Neuronal stem cell (in vitro differentiated cells): ENCODE data around the gene ARMH4.

ENCODE experiments used
- DNase-seq: peaks from one replicate; pipeline ENCODE4 v3.0.0-alpha.2; 2013; ENCODE audit warnings: low spot score
- H2AFZ ChIP-seq: one replicate; pipeline ENCODE4 v1.6.1; 2013; ENCODE audit warnings: mild to moderate bottlenecking, low read length, inconsistent platforms
- H2AK5ac ChIP-seq: 2 replicates; pipeline ENCODE4 v1.6.1; 2013; ENCODE audit warnings: low read depth, mild to moderate bottlenecking, inconsistent platforms, low read length, moderate library complexity, mixed read lengths
- H2BK120ac ChIP-seq: 2 replicates; pipeline ENCODE4 v1.6.1; 2013; ENCODE audit warnings: low read depth, mild to moderate bottlenecking, inconsistent platforms, low read length, moderate library complexity, mixed read lengths
- H2BK12ac ChIP-seq: one replicate; pipeline ENCODE4 v1.6.1; 2013; ENCODE audit warnings: low read length, inconsistent platforms
- H2BK15ac ChIP-seq: 2 replicates; pipeline ENCODE4 v1.6.1; 2013; ENCODE audit warnings: mild to moderate bottlenecking, low read length, inconsistent platforms, mixed read lengths
- H2BK5ac ChIP-seq: one replicate; pipeline ENCODE4 v1.6.1; 2013; ENCODE audit warnings: inconsistent platforms, mild to moderate bottlenecking, low read length, moderate library complexity
- H3K14ac ChIP-seq: one replicate; pipeline ENCODE4 v1.6.1; 2013; ENCODE audit warnings: low read length, inconsistent platforms
- H3K18ac ChIP-seq: 2 replicates; pipeline ENCODE4 v1.6.1; 2013; ENCODE audit warnings: low read length, inconsistent platforms
- H3K23ac ChIP-seq: 2 replicates; pipeline ENCODE4 v1.6.1; 2013; ENCODE audit warnings: low read depth, mild to moderate bottlenecking, mixed read lengths, low read length, inconsistent platforms; ENCODE audit not compliant: poor library complexity
- H3K27ac ChIP-seq: replicated peaks from 3 replicates; pipeline ENCODE4 v1.5.1; 2013; ENCODE audit warnings: low read length, inconsistent platforms
- H3K27me3 ChIP-seq, 3 experiments: 2 replicates each; pipeline ENCODE4 v1.6.1; 2013; ENCODE audit warnings: low read length in 3 of 3, mild to moderate bottlenecking in 2 of 3, inconsistent platforms in 1 of 3, low read depth in 1 of 3, mixed read lengths in 1 of 3, moderate library complexity in 1 of 3; ENCODE audit not compliant: control insufficient read depth in 3 of 3, insufficient read depth in 3 of 3
- H3K36me3 ChIP-seq, 2 donors: replicated peaks in 1 of 2; 2 replicates each; pipeline ENCODE4 v1.6.1; 2013; ENCODE audit warnings: low read length in 2 of 2; ENCODE audit not compliant: control insufficient read depth in 2 of 2, insufficient read depth in 2 of 2
- H3K4ac ChIP-seq: 2 replicates; pipeline ENCODE4 v1.6.1; 2013; ENCODE audit warnings: inconsistent platforms, mild to moderate bottlenecking, low read length, moderate library complexity
- H3K4me1 ChIP-seq, 2 donors: 1 replicate in 1 of 2; 2 replicates in 1 of 2; pipeline ENCODE4 v1.6.1; 2013; ENCODE audit warnings: low read length in 2 of 2, low read depth in 1 of 2; ENCODE audit not compliant: control insufficient read depth in 2 of 2, insufficient read depth in 1 of 2
- H3K4me2 ChIP-seq: one replicate; pipeline ENCODE4 v1.6.1; 2013; ENCODE audit warnings: mild to moderate bottlenecking, low read length, inconsistent platforms; ENCODE audit not compliant: insufficient read depth, poor library complexity, severe bottlenecking
- H3K4me3 ChIP-seq, 2 donors: 2 replicates each; pipeline ENCODE4 v1.5.1; 2013; ENCODE audit warnings: low read length in 2 of 2, mild to moderate bottlenecking in 2 of 2, inconsistent platforms in 1 of 2, moderate library complexity in 1 of 2
- H3K79me1 ChIP-seq: one replicate; pipeline ENCODE4 v1.6.1; 2013; ENCODE audit warnings: low read depth, mild to moderate bottlenecking, inconsistent platforms, low read length, moderate library complexity
- H3K9ac ChIP-seq: one replicate; pipeline ENCODE4 v1.6.1; 2013; ENCODE audit warnings: mild to moderate bottlenecking, low read depth, low read length, inconsistent platforms; ENCODE audit not compliant: poor library complexity
- H3K9me3 ChIP-seq, 2 donors: replicated peaks in 1 of 2; 2 replicates each; pipeline versions ENCODE3 to v1.6.1; 2013; ENCODE audit warnings: low read length in 2 of 2, mild to moderate bottlenecking in 2 of 2, inconsistent platforms in 1 of 2, low read depth in 1 of 2, mixed read lengths in 1 of 2, moderate library complexity in 1 of 2; ENCODE audit not compliant: control insufficient read depth in 2 of 2, insufficient read depth in 1 of 2
- H4K8ac ChIP-seq: one replicate; pipeline ENCODE4 v1.6.1; 2013; ENCODE audit warnings: low read depth, mild to moderate bottlenecking, inconsistent platforms, low read length, moderate library complexity
- H4K91ac ChIP-seq: one replicate; pipeline ENCODE4 v1.6.1; 2013; ENCODE audit warnings: low read length, low read depth, mild to moderate bottlenecking, inconsistent platforms; ENCODE audit not compliant: poor library complexity
- WGBS, 2 donors: extraction: QIAGEN DNeasy Blood & Tissue Kit; methylation state at CpG; one replicate each; pipeline ENCODE4 v1.1.7; 2013; ENCODE audit warnings: missing lambda C conversion rate in 2 of 2, mixed read lengths in 1 of 2; ENCODE audit not compliant: insufficient read length in 2 of 2, insufficient replicate concordance in 1 of 2; ENCODE audit errors: extremely low coverage in 2 of 2; 5-methylcytosine and 5-hydroxymethylcytosine counted together

Gene ARMH4

GRCh38 chr14:57976701-57977100, 175.3 kb downstream of the ARMH4 start:
- H3K23ac ChIP-seq = no peak overlapping the region
- no peak overlapping the region for H2AK5ac ChIP-seq
- DNase-seq = no peak
- no peak overlapping the region for H3K4ac ChIP-seq
- H2BK12ac ChIP-seq = no peak overlapping the region
- no peak overlapping the region for H4K8ac ChIP-seq
- H3K27ac ChIP-seq = no peak overlapping the region
- H3K79me1 ChIP-seq = no peaks in the 10 kb centered on the region
- no peaks in the 10 kb centered on the region for H3K27me3 ChIP-seq
- no peak overlapping the region for H4K91ac ChIP-seq
- no peaks in the 10 kb centered on the region for H3K36me3 ChIP-seq
- H2BK120ac ChIP-seq = no peak overlapping the region
- no peak overlapping the region for H3K4me3 ChIP-seq
- H3K14ac ChIP-seq = no peak overlapping the region
- H2BK5ac ChIP-seq = no peak overlapping the region
- H2AFZ ChIP-seq = no peak overlapping the region
- H3K4me2 ChIP-seq = no peak overlapping the region
- no peaks in the 10 kb centered on the region for H3K4me1 ChIP-seq
- no peak overlapping the region for H3K18ac ChIP-seq
- no peak overlapping the region for H2BK15ac ChIP-seq
- H3K9me3 ChIP-seq = peaks cover 0 to 1% of the 10 kb centered on the region in 2 donors
- H3K9ac ChIP-seq = no peak overlapping the region

GRCh38 chr14:57974896-57975295, 177.1 kb downstream of the ARMH4 start:
- H4K91ac ChIP-seq = no peak overlapping the region
- no peak overlapping the region for H2BK12ac ChIP-seq
- no peak overlapping the region for H2BK5ac ChIP-seq
- H3K79me1 ChIP-seq = no peaks in the 10 kb centered on the region
- no peak overlapping the region for H2AFZ ChIP-seq
- no peak overlapping the region for H2BK15ac ChIP-seq
- H3K23ac ChIP-seq = no peak overlapping the region
- H3K14ac ChIP-seq = no peak overlapping the region
- H2AK5ac ChIP-seq = no peak overlapping the region
- no peak for DNase-seq
- no peak overlapping the region for H3K4ac ChIP-seq
- peaks cover 0 to 4% (median 0%) of the 10 kb centered on the region in 3 experiments for H3K27me3 ChIP-seq
- no peaks in the 10 kb centered on the region for H3K36me3 ChIP-seq
- no peak overlapping the region for H4K8ac ChIP-seq
- no peak overlapping the region for H3K9ac ChIP-seq
- WGBS, 2 donors = no CpG with 5 or more reads among the region's 1 CpG
- peaks cover 0 to 1% of the 10 kb centered on the region in 2 donors for H3K9me3 ChIP-seq
- H3K4me3 ChIP-seq = no peak overlapping the region
- no peak overlapping the region for H2BK120ac ChIP-seq
- no peak overlapping the region for H3K18ac ChIP-seq
- no peak overlapping the region for H3K27ac ChIP-seq
- H3K4me2 ChIP-seq = no peak overlapping the region
- no peaks in the 10 kb centered on the region for H3K4me1 ChIP-seq

GRCh38 chr14:57970594-57970993, 181.4 kb downstream of the ARMH4 start:
- no peaks in the 10 kb centered on the region for H3K79me1 ChIP-seq
- H2BK5ac ChIP-seq = no peak overlapping the region
- no peak overlapping the region for H2AK5ac ChIP-seq
- no peak overlapping the region for H3K4ac ChIP-seq
- H3K4me2 ChIP-seq = no peak overlapping the region
- H3K9me3 ChIP-seq = no peaks in the 10 kb centered on the region
- H4K91ac ChIP-seq = no peak overlapping the region
- no CpG with 5 or more reads among the region's 3 CpGs for WGBS, 2 donors
- H2BK120ac ChIP-seq = no peak overlapping the region
- no peaks in the 10 kb centered on the region for H3K4me1 ChIP-seq
- H4K8ac ChIP-seq = no peak overlapping the region
- no peak overlapping the region for H3K23ac ChIP-seq
- H3K18ac ChIP-seq = no peak overlapping the region
- H3K9ac ChIP-seq = no peak overlapping the region
- peaks cover 0 to 4% (median 0%) of the 10 kb centered on the region in 3 experiments for H3K27me3 ChIP-seq
- no peak overlapping the region for H2BK12ac ChIP-seq
- H2BK15ac ChIP-seq = no peak overlapping the region
- H3K14ac ChIP-seq = no peak overlapping the region
- H3K4me3 ChIP-seq = no peak overlapping the region
- no peak for DNase-seq
- H2AFZ ChIP-seq = no peak overlapping the region
- H3K36me3 ChIP-seq = no peaks in the 10 kb centered on the region
- H3K27ac ChIP-seq = no peak overlapping the region

DNA sequence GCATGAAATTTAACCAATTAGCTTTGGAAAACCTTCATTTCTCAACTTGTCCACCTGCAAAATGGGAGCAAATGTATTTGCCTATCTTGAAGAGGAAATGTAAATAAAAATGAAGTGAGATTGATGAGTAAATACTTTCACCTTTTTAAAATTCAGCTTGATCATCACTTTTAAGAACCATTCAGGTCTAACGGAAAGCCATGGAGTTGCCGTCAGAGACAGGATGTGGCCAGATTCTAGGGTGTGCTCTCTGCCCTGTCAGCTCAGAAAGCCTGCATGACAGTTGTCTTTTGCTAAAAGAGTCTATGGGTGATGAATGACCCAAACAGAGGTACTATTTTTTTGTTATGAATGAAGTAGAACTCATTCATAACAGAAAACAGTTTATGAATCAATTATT, 181.8 kb downstream of the ARMH4 start:
- Histone ChIP-seq H2BK15ac (no peak overlapping the region), H3K4ac (no peak overlapping the region), H3K4me3 (no peak overlapping the region), H2AK5ac (no peak overlapping the region), H3K36me3 (no peaks in the 10 kb centered on the region), H3K27ac (no peak overlapping the region), H3K79me1 (no peaks in the 10 kb centered on the region), H3K23ac (no peak overlapping the region), H2BK12ac (no peak overlapping the region), H4K91ac (no peak overlapping the region), H4K8ac (no peak overlapping the region), H2AFZ (no peak overlapping the region), H3K9ac (no peak overlapping the region), H3K27me3 (peaks cover 0 to 4% (median 0%) of the 10 kb centered on the region in 3 experiments), H3K4me1 (no peaks in the 10 kb centered on the region), H3K18ac (no peak overlapping the region), H3K9me3 (no peaks in the 10 kb centered on the region), H3K14ac (no peak overlapping the region), H2BK120ac (no peak overlapping the region), H2BK5ac (no peak overlapping the region), H3K4me2 (no peak overlapping the region)
- no peak for DNase-seq
- WGBS, 2 donors = no CpG with 5 or more reads among the region's 2 CpGs
